ENCODE results near the gene DOCK2.
"Not testable (repeated sequence)": the region's sequence is repeated elsewhere in the genome, so short reads cannot be mapped to it uniquely, and the experiment has no call there.

The DOCK2 gene

DNA sequence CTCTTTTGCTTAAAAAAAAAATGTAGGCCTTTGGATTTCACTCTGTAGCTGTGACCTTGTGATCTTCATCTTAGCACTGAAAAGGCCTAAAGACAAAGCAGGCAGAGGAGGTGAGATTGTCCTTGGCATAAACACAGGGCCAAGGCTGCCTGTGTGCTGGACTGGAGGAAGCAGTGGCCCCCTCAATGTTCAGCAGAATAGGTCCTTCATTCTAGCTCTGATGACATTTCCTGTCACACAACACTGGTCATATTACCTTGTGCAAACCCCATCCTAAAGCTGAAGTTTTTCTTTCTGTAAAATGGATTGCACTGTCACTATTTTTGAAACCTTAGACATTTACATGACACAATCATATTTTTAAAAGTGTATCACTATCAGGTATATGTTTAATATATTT is 195.8 kb downstream of the DOCK2 start:
- DNase-seq, result no peak

DNA sequence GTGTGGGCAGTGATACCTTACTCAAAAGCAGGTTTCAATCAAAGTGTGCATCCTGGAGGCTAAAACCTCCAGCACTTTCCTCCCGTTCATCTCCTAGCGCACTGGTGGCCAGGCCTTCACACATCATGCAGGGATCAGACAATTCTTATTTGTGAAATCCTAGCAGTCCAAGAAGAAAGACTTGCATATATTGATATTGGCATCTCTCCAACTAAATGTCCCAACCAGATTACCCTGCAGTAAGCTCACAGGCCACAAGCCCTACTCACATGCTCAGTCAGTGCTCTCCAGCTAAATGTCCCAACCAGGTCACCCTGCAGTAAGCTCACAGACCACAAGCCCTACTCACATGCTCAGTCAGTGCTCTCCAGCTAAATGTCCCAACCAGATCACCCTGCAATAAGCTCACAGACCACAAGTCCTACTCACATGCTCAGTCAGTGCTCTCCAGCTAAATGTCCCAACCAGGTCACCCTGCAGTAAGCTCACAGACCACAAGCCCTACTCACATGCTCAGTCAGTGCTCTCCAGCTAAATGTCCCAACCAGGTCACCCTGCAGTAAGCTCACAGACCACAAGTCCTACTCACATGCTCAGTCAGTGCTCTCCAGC is 196.7 kb downstream of the DOCK2 start:
- not testable (repeated sequence) for DNase-seq

DNA sequence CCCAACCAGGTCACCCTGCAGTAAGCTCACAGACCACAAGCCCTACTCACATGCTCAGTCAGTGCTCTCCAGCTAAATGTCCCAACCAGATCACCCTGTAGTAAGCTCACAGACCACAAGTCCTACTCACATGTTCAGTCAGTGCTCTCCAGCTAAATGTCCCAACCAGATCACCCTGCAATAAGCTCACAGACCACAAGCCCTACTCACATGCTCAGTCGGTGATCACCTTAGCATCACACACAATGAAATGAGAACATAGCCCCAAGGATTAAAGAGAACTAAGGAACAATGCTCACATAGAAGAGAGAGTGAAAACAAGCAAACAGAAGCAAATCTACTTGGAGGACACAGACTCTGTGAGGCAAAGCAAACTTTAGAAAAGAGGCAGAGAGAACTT is 197.5 kb downstream of the DOCK2 start:
- DNase-seq, result not testable (repeated sequence)

DNA sequence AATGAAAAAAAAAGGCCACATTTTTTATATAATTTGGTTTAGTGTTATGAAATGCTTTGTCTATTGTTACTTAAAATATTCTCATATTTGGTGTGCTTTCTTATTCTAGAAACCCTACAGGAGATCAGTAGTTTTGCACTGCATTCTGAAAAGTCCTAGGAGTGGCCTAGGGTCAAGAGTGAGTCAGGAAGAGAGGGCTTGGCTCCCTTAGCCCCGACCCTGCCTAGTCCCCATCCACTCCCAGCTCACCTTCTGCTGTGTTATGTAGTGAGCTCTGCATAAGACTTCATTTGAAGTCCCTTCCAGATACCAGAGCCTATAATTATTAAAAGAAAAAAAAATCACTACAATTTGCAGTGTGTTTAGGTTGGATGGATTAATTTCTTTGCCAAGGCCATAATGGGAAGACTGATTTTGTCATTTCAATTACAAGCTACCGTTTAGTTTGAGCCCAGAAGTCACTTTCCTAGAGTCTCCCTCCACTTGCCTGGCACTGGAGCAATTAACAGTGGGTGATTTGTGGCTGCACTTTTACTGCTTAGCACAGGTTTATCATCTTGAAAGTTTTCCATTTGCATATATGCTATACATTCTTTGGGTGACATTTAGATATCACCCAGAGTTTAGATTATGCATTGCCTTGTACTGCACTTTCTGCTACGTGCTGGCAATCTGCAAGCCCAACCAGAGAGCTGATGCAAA is 199.9 kb downstream of the DOCK2 start:
- DNase-seq, result no peak

DNA sequence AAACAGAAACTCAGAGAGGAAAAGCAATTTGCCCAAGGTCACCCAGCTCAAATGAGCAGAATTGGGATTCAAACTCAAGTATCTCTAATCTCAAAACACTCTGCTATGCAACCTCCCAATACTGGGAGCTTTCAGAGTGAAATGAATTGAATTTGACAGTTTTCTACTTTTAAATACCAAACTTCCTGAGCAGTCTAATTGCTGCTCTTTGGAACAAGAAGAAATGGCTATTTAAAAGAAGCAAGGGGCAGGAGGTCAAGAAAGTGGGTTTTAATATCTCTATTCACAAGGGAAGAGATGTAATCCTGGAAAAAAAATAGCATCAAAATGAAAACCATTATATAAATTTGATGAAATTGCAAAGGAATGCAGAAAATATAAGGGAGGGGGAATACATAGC is 200.6 kb downstream of the DOCK2 start:
- DNase-seq, result no peak

DNA sequence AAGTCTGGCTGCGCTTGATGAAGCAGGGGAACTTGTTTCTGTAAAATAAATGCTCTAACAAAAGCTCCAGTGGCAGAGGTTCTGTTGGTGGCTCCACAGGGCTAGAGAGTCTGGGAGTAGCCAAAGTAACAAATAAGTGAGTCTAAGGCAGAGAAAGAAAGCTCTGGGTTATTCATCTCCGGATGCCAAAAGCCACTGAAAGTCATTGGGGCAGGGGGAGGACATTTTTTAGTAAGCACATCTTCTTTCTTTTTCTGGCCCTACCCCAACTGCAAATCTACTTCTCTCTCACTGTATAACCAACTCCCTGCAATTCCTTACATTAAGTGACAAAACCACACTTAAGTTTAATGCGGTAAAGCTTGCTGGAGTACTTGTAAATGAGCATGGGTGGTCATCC is 201.6 kb downstream of the DOCK2 start:
- no peak for DNase-seq

DNA sequence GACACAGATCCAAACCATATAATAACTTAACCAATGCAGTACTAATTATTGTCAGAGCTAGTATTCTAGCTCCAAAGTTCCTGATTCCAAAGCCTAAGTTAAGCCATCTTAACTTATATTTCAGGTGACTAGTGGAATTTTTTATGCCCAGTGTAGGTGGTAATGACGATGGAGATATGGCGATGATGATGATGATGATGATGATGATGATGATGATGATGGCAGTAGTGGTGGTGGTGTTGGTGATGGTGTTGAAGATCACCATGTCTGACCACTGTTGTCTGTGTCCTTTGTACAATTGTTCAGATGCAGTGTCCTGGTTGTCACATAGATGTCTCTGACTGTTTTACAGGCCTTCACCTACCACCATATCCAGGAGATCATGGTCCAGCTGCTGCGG is 203.3 kb downstream of the DOCK2 start:
- no peak for DNase-seq

DNA sequence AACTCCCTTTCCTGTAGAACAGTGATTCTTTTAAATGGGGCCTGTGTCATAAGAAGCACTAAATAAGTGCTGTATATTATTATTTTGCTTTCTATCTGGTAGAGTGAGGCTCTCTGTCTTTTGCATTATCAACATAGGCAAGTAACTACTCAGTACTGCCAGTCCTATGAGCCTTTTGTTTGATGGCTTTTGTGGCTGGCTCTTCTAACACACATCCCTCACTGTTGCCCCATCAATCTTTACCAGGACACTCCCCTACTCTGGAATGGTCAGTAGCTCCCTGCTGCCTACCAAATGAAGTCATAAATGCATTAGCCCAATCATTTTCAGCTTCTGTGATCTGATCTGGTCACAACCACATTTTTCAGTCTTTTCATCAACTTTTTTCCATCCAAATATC is 205.6 kb downstream of the DOCK2 start:
- no peak for DNase-seq

DNA sequence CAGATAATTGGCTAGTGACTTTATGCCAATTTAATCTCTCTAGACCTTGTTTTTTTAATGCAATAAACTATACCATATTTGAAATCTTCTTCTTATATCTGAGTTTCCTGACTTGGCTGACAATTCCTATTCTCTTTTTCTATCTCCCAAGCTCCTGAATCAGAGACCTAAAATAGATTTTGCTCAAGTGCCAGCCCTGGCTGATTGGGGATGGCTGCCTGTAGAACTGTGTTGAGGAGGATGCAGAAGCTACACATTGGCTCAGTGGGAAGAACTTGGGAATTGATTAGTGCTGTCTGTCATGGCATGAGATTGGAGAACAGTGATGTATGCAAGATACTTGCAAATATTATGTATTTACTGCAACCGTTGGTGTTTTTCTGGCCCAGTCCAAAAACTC is 210.4 kb downstream of the DOCK2 start:
- no peak for DNase-seq

DNA sequence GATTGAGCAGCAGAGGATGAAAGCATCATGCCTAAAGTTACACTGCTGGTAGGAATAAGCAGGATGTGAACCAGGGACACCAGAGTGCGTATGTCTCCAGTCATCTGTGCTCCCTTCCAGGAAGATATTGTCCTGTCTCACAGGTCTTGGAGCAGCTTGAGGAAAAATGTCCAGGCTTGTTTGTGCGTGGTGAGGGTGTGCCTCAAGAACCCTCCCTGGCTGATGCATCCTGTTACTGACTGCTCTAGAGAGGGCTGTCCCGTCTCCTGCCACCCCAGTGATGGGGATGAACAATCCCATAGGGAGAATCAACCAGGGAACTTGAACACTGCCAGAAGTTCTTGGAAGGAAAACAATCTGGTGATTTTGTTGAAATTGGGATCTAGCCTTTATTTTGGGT is 211.2 kb downstream of the DOCK2 start:
- no peak for DNase-seq

DNA sequence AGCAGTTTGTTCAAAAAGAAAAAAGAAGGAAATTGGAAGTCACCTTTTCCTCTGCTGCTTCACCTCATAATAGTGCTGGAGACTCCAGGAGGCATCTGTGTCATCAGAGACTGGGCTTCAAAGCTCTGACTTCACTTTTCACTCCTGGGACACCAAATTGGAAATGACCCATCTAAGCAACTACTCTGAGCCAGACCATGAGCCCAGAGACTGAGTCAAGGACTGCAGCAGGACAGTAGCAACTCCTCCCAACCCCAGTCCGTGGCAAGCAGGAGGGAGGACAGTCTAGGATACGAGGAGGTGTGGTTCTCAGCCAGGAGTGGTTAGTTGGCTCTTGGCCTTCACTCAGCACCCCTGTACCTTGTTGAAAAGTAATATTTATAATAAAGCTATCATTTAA is 211.7 kb downstream of the DOCK2 start:
- DNase-seq, result no peak

DNA sequence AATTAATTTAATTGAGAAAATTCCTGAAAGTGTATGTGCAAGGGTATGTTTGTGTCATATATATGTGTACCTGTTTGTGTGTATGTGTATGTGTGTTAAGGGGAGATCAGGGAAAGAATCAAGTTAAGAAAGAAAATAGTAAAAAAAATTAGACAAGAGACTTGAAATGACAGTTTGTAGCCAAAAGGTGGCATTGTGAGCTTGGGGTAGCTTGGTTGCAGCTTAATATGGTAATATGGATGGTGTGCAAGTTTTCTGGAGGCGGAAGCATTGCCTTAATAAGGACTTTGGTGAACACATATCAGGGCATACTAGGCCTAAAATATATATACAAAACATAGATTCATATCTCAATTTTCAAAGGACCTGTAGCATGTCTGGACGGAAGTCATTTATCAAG is 213.3 kb downstream of the DOCK2 start:
- no peak for DNase-seq

DNA sequence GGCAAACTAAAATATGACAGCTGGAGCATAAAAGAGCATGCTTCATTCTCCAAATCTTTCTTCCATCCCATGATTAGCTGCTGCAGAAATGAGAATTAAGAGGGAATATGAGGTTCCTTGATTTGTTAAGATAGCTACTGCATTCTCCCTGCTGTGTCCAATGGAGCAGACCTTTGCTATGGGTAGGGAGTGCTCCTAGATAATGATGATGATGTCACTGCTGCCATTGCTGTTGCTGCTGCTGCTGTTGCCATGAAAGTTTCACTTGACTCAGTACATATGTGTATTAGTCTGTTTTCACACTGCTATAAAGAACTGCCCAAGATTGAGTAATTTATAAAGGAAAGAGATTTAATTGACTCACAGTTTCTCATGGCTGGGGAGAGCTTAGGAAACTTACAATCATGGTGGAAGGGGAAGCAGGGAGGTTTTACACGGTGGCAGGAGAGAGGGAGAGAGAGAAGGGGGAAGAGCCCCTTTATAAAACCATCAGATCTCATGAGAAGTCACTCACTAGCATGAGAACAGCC is 214.3 kb downstream of the DOCK2 start:
- no peak for DNase-seq

DNA sequence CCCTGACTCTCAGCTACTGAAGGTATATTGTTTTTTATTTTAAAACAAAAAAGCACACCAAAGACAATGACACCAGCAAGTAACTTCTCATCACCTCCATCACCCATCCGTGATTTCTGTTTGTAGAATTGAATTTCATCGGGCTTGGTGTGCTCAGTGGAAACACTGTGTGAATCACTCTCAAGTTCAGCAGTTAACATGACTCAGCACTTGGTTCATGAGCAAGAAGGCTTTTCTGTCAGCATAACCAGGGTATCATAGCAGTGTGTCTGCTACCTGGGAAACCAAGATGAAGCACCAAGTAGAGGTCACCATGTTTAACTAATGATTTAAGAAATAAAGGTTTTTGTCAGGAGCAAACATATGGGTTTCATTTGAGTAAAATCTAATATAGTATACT is 219.5 kb downstream of the DOCK2 start:
- DNase-seq, result no peak

DNA sequence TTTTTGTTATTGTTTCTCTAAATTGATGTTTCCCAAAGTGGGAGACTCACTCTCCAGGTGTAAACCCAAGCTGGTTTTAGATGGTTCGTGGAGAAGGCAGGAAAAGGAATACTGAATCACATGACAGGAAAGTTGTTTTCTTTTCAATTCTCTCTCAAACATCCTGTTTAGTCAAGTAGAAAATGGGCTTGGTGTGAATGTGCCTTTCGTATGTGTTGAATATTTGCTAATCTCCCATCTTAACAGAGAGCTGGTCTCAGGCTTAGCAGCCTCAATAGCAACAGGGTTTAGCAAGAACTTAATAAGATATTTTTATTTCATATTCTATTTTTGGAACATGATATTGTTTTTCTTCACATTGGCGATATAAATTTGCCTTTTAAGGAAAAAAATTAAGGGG is 223.5 kb downstream of the DOCK2 start:
- no peak for DNase-seq

DNA sequence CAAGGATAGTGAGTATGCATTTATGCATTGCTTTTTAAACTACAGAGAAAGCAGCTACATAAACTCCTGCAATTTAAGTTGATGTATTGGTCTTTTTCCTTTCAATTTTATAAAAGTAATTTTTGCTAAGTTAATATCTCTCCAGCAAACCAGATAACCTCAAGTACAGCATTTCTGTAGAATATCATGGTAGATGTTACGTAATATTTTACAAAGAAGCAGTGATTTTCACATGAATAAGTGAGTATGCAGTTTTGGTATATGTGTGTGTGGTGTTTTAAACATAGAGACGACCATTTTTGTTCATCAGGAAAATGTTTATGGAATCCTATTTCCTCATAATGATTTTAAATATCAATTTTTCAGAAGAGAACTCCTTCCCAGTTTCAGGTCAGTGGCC is 224.4 kb downstream of the DOCK2 start:
- DNase-seq, result no peak

DNA sequence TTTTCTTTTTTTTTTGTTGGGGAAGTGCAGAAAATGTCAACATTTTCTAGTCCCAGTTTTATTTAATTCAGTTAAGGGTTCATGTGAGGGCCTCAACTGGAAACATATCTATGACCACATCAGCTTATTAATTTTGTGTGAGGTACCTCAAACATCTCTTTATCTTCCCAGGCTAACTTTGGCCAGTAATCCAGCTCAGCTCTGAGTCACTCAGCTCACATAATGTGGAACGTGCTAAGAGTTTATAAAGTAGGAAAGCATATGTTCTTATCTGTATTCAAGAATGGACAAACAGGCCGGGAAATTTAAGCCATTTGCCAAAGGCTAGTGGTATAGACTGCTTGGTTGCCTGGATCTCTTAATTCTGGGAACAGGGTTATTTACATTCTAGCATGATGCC is 224.9 kb downstream of the DOCK2 start:
- no peak for DNase-seq

DNA sequence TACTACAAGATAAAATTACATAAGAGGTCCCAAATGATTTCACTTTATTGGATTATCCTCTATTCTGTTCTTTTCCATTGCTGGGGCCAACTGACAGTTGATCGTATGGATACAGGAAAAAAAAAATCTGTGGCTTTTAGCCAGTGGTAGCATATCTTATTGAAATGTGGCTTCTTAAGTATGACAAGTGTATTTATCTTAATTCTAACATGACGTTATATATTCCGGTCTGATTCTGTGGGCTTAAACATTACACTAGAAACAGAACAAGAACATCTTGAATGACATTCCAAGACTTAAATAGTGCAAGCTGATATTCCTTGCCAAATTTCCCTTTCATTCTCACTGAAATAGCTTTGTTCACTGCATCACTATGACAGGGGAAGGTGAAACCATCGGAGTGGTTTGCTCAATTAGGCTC is 225.3 kb downstream of the DOCK2 start:
- DNase-seq, result no peak

DNA sequence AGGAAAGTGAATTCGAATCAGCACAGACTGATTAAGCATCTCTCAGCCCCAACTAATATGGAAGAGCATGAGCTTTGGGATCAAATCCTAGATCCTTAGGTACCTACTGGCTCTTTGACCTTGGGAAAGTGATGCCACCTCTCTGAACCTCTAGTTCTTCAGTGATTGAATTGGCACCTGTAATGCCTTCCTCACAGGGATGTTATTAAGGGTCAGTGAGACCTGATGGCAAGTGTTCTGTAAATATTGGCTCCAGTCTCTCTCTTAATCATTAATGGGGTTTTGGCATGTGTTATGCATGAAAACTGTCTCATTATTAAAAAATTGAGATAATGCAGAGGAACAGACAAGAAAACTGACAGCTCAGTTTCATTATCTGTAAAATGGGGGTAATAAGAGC is 227.4 kb downstream of the DOCK2 start:
- DNase-seq, result no peak

DNA sequence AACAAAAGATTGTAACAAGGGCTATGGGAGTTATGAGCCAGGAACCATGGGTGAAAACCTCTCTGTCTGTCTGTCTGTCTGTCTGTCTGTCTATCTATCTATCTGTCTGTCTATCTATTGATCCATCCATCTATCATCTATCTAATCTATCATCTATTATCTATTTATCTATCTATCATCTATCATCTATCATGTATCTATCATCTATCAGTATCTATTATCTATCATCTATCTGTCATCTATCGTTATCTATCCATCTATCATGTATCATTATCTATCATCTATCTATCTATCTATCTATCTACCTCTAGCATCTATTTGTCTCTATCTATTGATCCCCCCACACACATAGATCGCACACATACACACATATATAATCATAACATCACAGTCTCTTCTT is 230.3 kb downstream of the DOCK2 start:
- DNase-seq, result no peak

DNA sequence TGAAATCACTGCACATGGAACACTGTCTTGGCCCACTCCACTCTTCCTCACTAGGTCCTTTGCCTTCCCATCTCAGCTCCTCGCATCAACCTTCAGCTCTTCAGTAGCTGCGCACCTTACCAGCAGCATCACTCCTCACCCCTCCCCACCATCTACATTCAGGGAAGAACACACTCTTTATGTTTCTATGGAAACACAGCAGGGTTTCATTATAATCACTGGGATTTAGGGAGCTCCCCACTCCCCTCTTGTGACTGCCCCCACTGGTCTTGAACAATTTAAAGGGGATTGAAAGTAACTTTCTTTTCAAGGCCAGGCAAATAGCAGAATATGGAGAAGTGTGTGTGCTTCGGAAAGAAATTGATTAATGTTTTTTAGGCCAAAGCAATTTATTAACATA is 232.0 kb downstream of the DOCK2 start:
- peak; percentile 32 for DNase-seq

DNA sequence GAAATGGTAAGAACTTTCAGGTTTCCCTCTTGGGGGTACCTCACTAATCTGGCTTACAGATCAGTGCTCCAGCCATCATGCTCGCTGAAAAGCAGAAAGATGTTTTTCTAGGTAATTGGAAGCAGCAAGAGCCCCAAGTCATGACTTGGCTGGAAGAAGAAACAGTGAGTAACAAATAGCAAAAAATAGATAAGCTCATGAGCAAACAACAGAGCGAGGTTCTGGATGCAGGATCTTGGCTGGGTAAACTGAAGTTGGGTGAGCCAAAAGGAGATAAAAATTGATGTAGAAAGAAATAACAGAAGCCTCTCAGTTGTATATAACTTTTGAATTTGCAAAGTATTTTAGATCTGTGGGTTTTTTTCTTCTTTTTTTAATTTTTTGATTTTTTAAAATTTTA is 233.1 kb downstream of the DOCK2 start:
- no peak for DNase-seq

DNA sequence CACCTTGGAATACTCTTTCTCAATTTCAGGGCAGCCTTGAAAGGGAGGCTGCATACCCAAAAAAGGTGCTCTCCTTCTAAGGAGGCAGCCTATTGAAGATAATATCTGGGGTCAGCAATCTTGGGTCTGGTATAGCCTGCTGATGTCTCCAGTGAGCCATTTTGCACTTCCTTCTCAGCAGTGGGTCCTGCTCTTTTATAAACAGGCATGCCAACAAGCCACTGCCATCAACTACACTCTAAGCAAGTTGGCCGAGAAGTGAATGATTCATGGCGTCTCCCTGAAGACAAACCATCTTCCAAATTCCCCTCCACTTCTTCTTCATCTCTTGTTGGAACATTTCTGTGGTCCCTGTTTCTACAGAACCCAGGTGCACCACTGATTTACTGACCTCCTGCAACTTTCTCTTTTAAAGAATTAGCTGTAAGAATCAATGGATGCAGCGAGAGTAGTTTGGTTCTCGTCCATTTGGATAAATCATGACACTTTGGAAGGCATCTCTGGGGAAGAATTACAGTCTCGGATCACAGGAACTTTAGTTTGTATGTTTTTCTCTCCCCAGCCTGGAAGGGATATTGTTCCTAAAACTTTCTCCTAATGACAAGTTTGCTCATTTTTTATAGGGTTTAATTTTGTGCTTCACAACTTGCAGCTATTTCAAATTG is 234.9 kb downstream of the DOCK2 start:
- no peak for DNase-seq

DNA sequence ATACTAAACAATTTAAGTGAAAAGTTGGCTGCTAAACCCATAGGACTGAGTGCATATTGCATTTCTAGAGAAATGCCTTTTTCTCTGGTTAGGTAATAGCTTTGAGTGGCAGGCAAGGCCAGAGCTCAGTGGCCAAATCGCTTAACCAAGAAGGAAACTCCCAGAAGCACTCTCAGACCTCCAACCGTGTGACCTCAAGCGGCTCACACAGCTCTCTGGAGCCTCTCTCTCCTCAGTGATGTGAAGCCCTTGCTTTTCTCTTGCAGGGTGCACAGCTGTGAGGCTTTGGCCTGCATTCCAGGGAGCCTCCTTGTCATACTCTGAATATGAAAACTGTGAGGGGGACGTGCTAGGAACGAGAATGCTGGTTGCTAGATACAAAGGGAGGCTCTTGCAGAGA is 236.6 kb downstream of the DOCK2 start:
- DNase-seq, result peak; percentile 3

Measured in NCI-H2227 treated with DMSO at 0.1 percent for 48 hours (cell line).